ENCODE measurements around the gene CDH22.

Gene CDH22

GRCh38 chr20:46164254-46164653 lies 144.0 kb downstream of the CDH22 start:
- H3K4me1 Mint-ChIP-seq (ENCODE audit: low read depth in 2 of 2), result no peaks in the 10 kb centered on the region
- DNase-seq (no peak), ATAC-seq (replicated peaks) (no peak)
- H3K27ac Mint-ChIP-seq, result peak overlapping the region in 1 of 2 donors; percentile 18
- H3K27me3 Mint-ChIP-seq, result peaks cover 52 to 89% of the 10 kb centered on the region in 2 donors
- H3K4me3 Mint-ChIP-seq, result no peak overlapping the region
- peaks cover 4% of the 10 kb centered on the region for H3K36me3 Mint-ChIP-seq (ENCODE audit: insufficient read depth)
- no peaks in the 10 kb centered on the region for H3K9me3 Mint-ChIP-seq

- DNase-seq (no peak), ATAC-seq (replicated peaks) (no peak)
- Mint-ChIP-seq H3K4me3 (no peak overlapping the region), H3K4me1 (ENCODE audit: low read depth in 2 of 2) (no peaks in the 10 kb centered on the region), H3K36me3 (ENCODE audit: insufficient read depth) (no peaks in the 10 kb centered on the region), H3K9me3 (no peaks in the 10 kb centered on the region), H3K27ac (no peak overlapping the region), H3K27me3 (peaks cover 51 to 94% of the 10 kb centered on the region in 2 donors)
Measured at GRCh38 chr20:46161921-46162320, 146.4 kb downstream of the CDH22 start.

GRCh38 chr20:46160661-46161060 lies 147.6 kb downstream of the CDH22 start:
- no peak for DNase-seq
- Mint-ChIP-seq H3K9me3 (no peaks in the 10 kb centered on the region), H3K4me1 (ENCODE audit: low read depth in 2 of 2) (no peaks in the 10 kb centered on the region), H3K27ac (no peak overlapping the region), H3K36me3 (ENCODE audit: insufficient read depth) (no peaks in the 10 kb centered on the region), H3K4me3 (no peak overlapping the region), H3K27me3 (peaks cover 40 to 92% of the 10 kb centered on the region in 2 donors)
- ATAC-seq (replicated peaks), result no peak

- Mint-ChIP-seq H3K4me3 (no peak overlapping the region), H3K4me1 (ENCODE audit: low read depth in 2 of 2) (no peaks in the 10 kb centered on the region), H3K9me3 (no peaks in the 10 kb centered on the region), H3K36me3 (ENCODE audit: insufficient read depth) (no peaks in the 10 kb centered on the region), H3K27me3 (peaks cover 47 to 96% of the 10 kb centered on the region in 2 donors), H3K27ac (no peak overlapping the region)
- DNase-seq, result no peak
- ATAC-seq (replicated peaks), result no peak
Measured at GRCh38 chr20:46159101-46159897, 149.0 kb downstream of the CDH22 start.

- Mint-ChIP-seq H3K4me1 (ENCODE audit: low read depth in 2 of 2) (no peaks in the 10 kb centered on the region), H3K27me3 (peaks cover 46 to 96% of the 10 kb centered on the region in 2 donors), H3K9me3 (no peaks in the 10 kb centered on the region), H3K36me3 (ENCODE audit: insufficient read depth) (no peaks in the 10 kb centered on the region), H3K4me3 (no peak overlapping the region), H3K27ac (no peak overlapping the region)
- ATAC-seq (replicated peaks) (no peak), DNase-seq (no peak)
Measured at GRCh38 chr20:46158476-46158987, 149.8 kb downstream of the CDH22 start.

GRCh38 chr20:46157625-46158024 lies 150.7 kb downstream of the CDH22 start:
- H3K27ac Mint-ChIP-seq, result no peak overlapping the region
- no peak overlapping the region for H3K4me3 Mint-ChIP-seq
- no peaks in the 10 kb centered on the region for H3K36me3 Mint-ChIP-seq (ENCODE audit: insufficient read depth)
- ATAC-seq (replicated peaks) (no peak), DNase-seq (no peak)
- peaks cover 38 to 90% of the 10 kb centered on the region in 2 donors for H3K27me3 Mint-ChIP-seq
- no peaks in the 10 kb centered on the region for H3K9me3 Mint-ChIP-seq
- no peaks in the 10 kb centered on the region for H3K4me1 Mint-ChIP-seq (ENCODE audit: low read depth in 2 of 2)

- Mint-ChIP-seq H3K27ac (no peak overlapping the region), H3K4me1 (ENCODE audit: low read depth in 2 of 2) (no peaks in the 10 kb centered on the region), H3K36me3 (ENCODE audit: insufficient read depth) (no peaks in the 10 kb centered on the region), H3K4me3 (no peak overlapping the region), H3K9me3 (no peaks in the 10 kb centered on the region), H3K27me3 (peaks cover 38 to 85% of the 10 kb centered on the region in 2 donors)
- DNase-seq (no peak), ATAC-seq (replicated peaks) (no peak)
Measured at GRCh38 chr20:46157076-46157592, 151.2 kb downstream of the CDH22 start.

- Mint-ChIP-seq H3K4me1 (ENCODE audit: low read depth in 2 of 2) (no peaks in the 10 kb centered on the region), H3K9me3 (no peaks in the 10 kb centered on the region), H3K27me3 (peaks cover 35 to 77% of the 10 kb centered on the region in 2 donors), H3K4me3 (no peak overlapping the region), H3K27ac (no peak overlapping the region), H3K36me3 (ENCODE audit: insufficient read depth) (no peaks in the 10 kb centered on the region)
- no peak for ATAC-seq (replicated peaks)
- DNase-seq, result no peak
Measured at GRCh38 chr20:46156065-46156464, 152.2 kb downstream of the CDH22 start.

- Mint-ChIP-seq H3K4me1 (ENCODE audit: low read depth in 2 of 2) (no peaks in the 10 kb centered on the region), H3K4me3 (no peak overlapping the region), H3K9me3 (no peaks in the 10 kb centered on the region), H3K27ac (peak overlapping the region in 1 of 2 donors; percentile 49), H3K36me3 (ENCODE audit: insufficient read depth) (no peaks in the 10 kb centered on the region), H3K27me3 (peaks cover 32 to 77% of the 10 kb centered on the region in 2 donors)
- ATAC-seq (replicated peaks) (no peak), DNase-seq (no peak)
Measured at GRCh38 chr20:46154796-46155195, 153.5 kb downstream of the CDH22 start.

GRCh38 chr20:46154305-46154704 lies 154.0 kb downstream of the CDH22 start:
- DNase-seq, result no peak
- Mint-ChIP-seq H3K9me3 (no peaks in the 10 kb centered on the region), H3K27ac (no peak overlapping the region), H3K4me1 (ENCODE audit: low read depth in 2 of 2) (no peaks in the 10 kb centered on the region), H3K4me3 (no peak overlapping the region), H3K36me3 (ENCODE audit: insufficient read depth) (no peaks in the 10 kb centered on the region), H3K27me3 (peaks cover 29 to 77% of the 10 kb centered on the region in 2 donors)
- ATAC-seq (replicated peaks), result no peak

GRCh38 chr20:46152824-46153586 lies 155.3 kb downstream of the CDH22 start:
- H3K4me3 Mint-ChIP-seq, result no peak overlapping the region
- DNase-seq (no peak), ATAC-seq (replicated peaks) (no peak)
- H3K27me3 Mint-ChIP-seq, result peaks cover 29 to 77% of the 10 kb centered on the region in 2 donors
- H3K4me1 Mint-ChIP-seq (ENCODE audit: low read depth in 2 of 2), result no peaks in the 10 kb centered on the region
- no peaks in the 10 kb centered on the region for H3K9me3 Mint-ChIP-seq
- no peaks in the 10 kb centered on the region for H3K36me3 Mint-ChIP-seq (ENCODE audit: insufficient read depth)
- H3K27ac Mint-ChIP-seq, result no peak overlapping the region

- no peaks in the 10 kb centered on the region for H3K9me3 Mint-ChIP-seq
- ATAC-seq (replicated peaks) (no peak), DNase-seq (no peak)
- peaks cover 29 to 66% of the 10 kb centered on the region in 2 donors for H3K27me3 Mint-ChIP-seq
- no peak overlapping the region for H3K27ac Mint-ChIP-seq
- H3K4me1 Mint-ChIP-seq (ENCODE audit: low read depth in 2 of 2), result no peaks in the 10 kb centered on the region
- no peak overlapping the region for H3K4me3 Mint-ChIP-seq
- no peaks in the 10 kb centered on the region for H3K36me3 Mint-ChIP-seq (ENCODE audit: insufficient read depth)
Measured at GRCh38 chr20:46151936-46152335, 156.4 kb downstream of the CDH22 start.

- no peaks in the 10 kb centered on the region for H3K36me3 Mint-ChIP-seq (ENCODE audit: insufficient read depth)
- ATAC-seq (replicated peaks) (no peak), DNase-seq (no peak)
- no peak overlapping the region for H3K27ac Mint-ChIP-seq
- no peak overlapping the region for H3K4me3 Mint-ChIP-seq
- H3K9me3 Mint-ChIP-seq, result no peaks in the 10 kb centered on the region
- H3K4me1 Mint-ChIP-seq (ENCODE audit: low read depth in 2 of 2), result no peaks in the 10 kb centered on the region
- peaks cover 29 to 58% of the 10 kb centered on the region in 2 donors for H3K27me3 Mint-ChIP-seq
Measured at GRCh38 chr20:46150943-46151342, 157.4 kb downstream of the CDH22 start.

All from effector memory CD8-positive, alpha-beta T cell (primary cell).